ENCODE measurements around the gene NUP210L. TPM values are rescaled to one million over a fixed set of nuclear protein-coding genes. Genes with fewer than 3 reads are reported as not detected.

Gene NUP210L
- total RNA-seq, 4 donors from 2014 or later: 0.13 to 0.38 (median 0.22) TPM; not detected in 1

- TF ChIP-seq POLR2A (IDR thresholded peaks at IDR 0.05) (no peak), CTCF (IDR thresholded peaks at IDR 0.05) (no peak)
- Histone ChIP-seq H3K4me1 (no peaks in the 10 kb centered on the region), H3K4me3 (replicated peaks in 1 of 3) (no peak within 1 kb of the TSS), H3K9me3 (no peaks in the 10 kb centered on the region), H3K27ac (no peak within 1 kb of the TSS), H3K27me3 (no peaks in the 10 kb centered on the region), H3K36me3 (no peaks in the 10 kb centered on the region)
- 24 to 29% methylated on average over 1 of the region's 1 CpG for WGBS, 2 donors
- no peak for DNase-seq
- intact Hi-C loops (cut with DNase I): no loop called here
Measured at GRCh38 chr1:154191990-154192461, 37.2 kb upstream of the NUP210L start, which contains the start of gene TPM3. Gene TPM3, minus strand, starts transcription at chr1:154192100. Its CDS starts 82 bp downstream, at chr1:154192018.

GRCh38 chr1:154190550-154190949, 35.7 kb upstream of the NUP210L start:
- intact Hi-C loops (cut with DNase I): no loop called here
- no peak for TF ChIP-seq POLR2A (IDR thresholded peaks at IDR 0.05)
- TF ChIP-seq CTCF (IDR thresholded peaks at IDR 0.05): no peak
- no peaks in the 10 kb centered on the region for H3K9me3 ChIP-seq

GRCh38 chr1:154186852-154187501, 32.1 kb upstream of the NUP210L start:
- 25 to 50% methylated on average over 2 of the region's 2 CpGs for WGBS, 2 donors

More at GRCh38 chr1:154190550-154190949, 35.7 kb upstream of the NUP210L start:
- no peak for DNase-seq
- no peaks in the 10 kb centered on the region for H3K27me3 ChIP-seq
- 35 to 44% methylated on average over 1 of the region's 1 CpG for WGBS, 2 donors
- H3K27ac ChIP-seq: no peak overlapping the region
- H3K4me1 ChIP-seq: no peaks in the 10 kb centered on the region
- H3K4me3 ChIP-seq (replicated peaks in 1 of 3): no peak overlapping the region
- no peaks in the 10 kb centered on the region for H3K36me3 ChIP-seq

GRCh38 chr1:154186177-154186576, 31.3 kb upstream of the NUP210L start:
- intact Hi-C loops (cut with DNase I): no loop called here
- no peak for TF ChIP-seq POLR2A (IDR thresholded peaks at IDR 0.05)
- TF ChIP-seq CTCF (IDR thresholded peaks at IDR 0.05): peak in 3 of 6 experiments; percentile 5 to 17 (median 5)
- Histone ChIP-seq H3K27me3 (no peaks in the 10 kb centered on the region), H3K36me3 (no peaks in the 10 kb centered on the region), H3K9me3 (no peaks in the 10 kb centered on the region), H3K27ac (no peak overlapping the region), H3K4me1 (peaks cover 7 to 11% of the 10 kb centered on the region in 2 donors), H3K4me3 (replicated peaks in 1 of 3) (no peak overlapping the region)
- DNase-seq: no peak
- 64 to 81% methylated on average over 1 of the region's 1 CpG for WGBS, 2 donors

More at GRCh38 chr1:154186852-154187501, 32.1 kb upstream of the NUP210L start:
- TF ChIP-seq CTCF (IDR thresholded peaks at IDR 0.05): no peak
- TF ChIP-seq POLR2A (IDR thresholded peaks at IDR 0.05): no peak
- Histone ChIP-seq H3K36me3 (no peaks in the 10 kb centered on the region), H3K27me3 (no peaks in the 10 kb centered on the region), H3K9me3 (no peaks in the 10 kb centered on the region), H3K4me1 (peaks cover under 1 to 3% of the 10 kb centered on the region in 2 donors), H3K4me3 (replicated peaks in 1 of 3) (no peak overlapping the region), H3K27ac (no peak overlapping the region)
- intact Hi-C loops (cut with DNase I): no loop called here
- DNase-seq: no peak

Measured in thyroid gland (tissue), 4 donors.